HCT116 (cell line): ENCODE measurements around the gene IGSF3.

ENCODE experiments used
- CTCF ChIP-seq, 3 experiments: fragments of 200-600 bp in 1 of 3; sonication (generic) in 1 of 3; IDR thresholded peaks in 2 of 3; conservative IDR thresholded peaks in 1 of 3; 2 replicates each; pipeline ENCODE4 v1.5.1; 2012 to 2017; ENCODE audit warnings: low read depth in 2 of 3, low read length in 2 of 3, antibody characterized with exemption in 1 of 3, borderline replicate concordance in 1 of 3, control low read depth in 1 of 3, mild to moderate bottlenecking in 1 of 3, mixed read lengths in 1 of 3, mixed run types in 1 of 3, moderate library complexity in 1 of 3; ENCODE audit not compliant: insufficient read depth in 1 of 3
- EZH2 ChIP-seq: fragments of 200-600 bp; sonication (generic); IDR thresholded peaks from 2 replicates; pipeline ENCODE4 v1.6.1; 2017; ENCODE audit warnings: antibody characterized with exemption, mixed run types

GRCh38 chr1:116654351-116654750, 13.2 kb downstream of the IGSF3 start:
- TF ChIP-seq CTCF (IDR thresholded peaks at IDR 0.05 in 2 of 3, conservative IDR thresholded peaks at IDR 0.05 in 1 of 3; ENCODE audit: borderline replicate concordance in 1 of 3, insufficient read depth in 1 of 3, low read depth in 2 of 3, low read length in 2 of 3) (no peak), EZH2 (no peak)
